HG03103 (cell line): ENCODE measurements around the gene MYO1B.
A peak's percentile ranks its signal among the peaks of the same experiment; 100 is the strongest.

ENCODE experiments used
- ATAC-seq: cut with Tn5 transposase; IDR thresholded peaks from one replicate; pipeline ENCODE4 v1.9.1; 2021; ENCODE audit warnings: low read depth; ENCODE audit not compliant: unreplicated experiment

The MYO1B gene

GRCh38 chr2:191351921-191352320 lies 106.7 kb downstream of the MYO1B start:
- no peak for ATAC-seq

DNA sequence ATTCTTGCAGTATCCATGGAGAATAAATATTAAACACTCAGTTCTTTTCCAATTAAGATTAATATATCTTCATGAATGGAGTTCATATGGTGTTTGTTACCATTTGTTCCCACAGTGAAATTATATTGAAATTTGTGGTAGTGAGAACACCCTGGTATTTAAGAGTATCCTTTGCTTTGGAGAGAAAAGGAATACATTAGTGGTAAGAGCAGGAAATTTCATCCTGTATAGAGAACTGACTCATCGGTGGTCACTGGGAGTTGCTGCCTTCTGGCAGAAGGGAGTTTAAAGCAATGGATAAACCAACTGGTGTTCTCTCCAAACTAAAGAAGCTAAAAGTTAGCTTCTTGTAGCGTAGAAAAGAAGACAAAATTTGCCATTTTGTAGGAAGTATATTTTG lies 107.3 kb downstream of the MYO1B start:
- ATAC-seq, result no peak

GRCh38 chr2:191355170-191355758 lies 110.1 kb downstream of the MYO1B start:
- no peak for ATAC-seq

DNA sequence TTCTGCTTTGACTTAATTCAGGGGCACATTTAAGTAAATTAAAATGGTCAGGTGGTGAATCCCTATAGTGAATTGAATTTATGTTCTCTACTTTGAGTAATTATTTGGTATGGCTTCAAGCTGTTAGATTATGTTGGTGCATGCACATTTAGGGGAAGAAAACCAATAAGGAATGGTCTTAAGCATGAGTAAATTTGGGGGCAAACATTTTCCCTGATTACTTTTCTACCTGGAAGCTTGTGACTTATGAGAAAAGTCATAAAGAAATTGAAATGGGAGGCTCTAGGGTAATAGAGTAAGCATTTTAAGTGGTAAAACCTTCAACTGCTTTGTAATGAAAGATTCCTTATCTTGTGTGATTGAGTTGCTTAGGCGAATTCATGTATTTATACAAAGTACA lies 112.5 kb downstream of the MYO1B start:
- ATAC-seq, result no peak

DNA sequence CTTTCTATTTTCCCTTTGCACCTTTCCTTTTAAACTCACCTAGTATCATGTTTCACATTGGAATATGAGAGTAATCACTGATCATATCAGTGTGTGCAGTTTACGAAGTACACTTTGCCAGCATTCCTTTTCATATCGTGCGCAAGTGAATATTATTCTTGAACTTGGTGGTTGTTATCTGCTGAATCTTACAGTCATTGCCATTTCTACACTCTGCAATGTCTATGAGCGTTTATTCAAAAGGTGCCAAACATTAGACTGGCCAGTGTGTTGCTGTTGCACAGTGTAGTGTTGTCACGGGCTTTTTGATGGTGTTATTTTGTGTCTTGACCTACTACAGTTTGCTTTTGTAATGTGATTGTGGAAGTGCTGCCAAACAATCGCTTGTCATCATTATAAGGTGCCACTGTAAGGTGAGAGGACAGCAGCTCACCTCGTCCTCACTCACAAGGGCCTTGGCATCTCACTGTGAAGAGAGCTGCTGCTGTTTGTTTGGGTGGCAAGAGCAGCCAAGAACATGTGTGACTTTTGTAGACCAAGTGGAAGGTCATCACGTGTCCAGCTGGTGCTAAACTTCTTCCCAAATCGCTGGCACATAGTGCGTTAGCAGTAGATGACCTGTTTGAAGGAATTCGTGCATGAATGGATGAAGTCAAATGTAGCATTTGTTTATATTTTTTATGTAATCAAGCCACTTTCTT lies 113.3 kb downstream of the MYO1B start:
- no peak for ATAC-seq

- no peak for ATAC-seq
These were observed 113.9 kb downstream of the MYO1B start for GRCh38 chr2:191359133-191359532.

DNA sequence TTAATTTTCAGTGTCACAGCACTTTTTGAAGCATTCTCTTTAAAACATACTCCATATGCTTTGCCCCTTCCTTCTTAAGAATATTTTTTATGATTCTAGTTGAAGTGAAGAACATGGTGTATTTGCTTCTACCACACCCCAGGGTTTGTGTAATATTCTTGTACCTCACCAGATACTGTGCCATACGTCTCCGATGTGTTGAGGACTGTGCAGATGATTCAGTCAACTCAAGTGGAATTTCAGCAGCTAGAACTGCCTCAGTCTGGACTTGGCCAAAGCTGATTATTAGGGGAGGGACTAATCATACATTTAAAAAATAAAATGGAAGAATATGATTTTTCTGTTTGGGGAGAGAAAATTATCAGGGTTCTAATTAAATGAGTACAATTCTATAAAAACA lies 115.7 kb downstream of the MYO1B start:
- ATAC-seq, result no peak

DNA sequence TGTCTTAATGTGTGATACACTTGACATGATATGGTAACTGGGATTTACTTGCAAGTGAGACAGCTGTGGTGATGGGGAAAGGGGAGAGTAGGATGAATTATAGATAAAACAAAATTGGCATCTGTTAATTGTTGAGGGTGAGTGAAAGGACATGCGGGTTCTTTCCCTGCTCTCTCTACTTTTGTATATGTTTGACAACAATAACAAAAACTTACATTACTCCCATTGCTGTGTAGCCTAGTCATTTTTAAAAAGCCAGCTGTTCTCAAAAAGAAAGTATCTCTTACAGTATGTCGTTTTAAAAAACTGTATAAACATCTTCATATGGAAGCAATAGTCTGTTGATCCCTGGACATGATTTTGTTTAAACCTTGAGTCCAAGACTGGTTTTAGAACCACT lies 117.6 kb downstream of the MYO1B start:
- no peak for ATAC-seq

GRCh38 chr2:191363267-191363666 lies 118.1 kb downstream of the MYO1B start:
- no peak for ATAC-seq

DNA sequence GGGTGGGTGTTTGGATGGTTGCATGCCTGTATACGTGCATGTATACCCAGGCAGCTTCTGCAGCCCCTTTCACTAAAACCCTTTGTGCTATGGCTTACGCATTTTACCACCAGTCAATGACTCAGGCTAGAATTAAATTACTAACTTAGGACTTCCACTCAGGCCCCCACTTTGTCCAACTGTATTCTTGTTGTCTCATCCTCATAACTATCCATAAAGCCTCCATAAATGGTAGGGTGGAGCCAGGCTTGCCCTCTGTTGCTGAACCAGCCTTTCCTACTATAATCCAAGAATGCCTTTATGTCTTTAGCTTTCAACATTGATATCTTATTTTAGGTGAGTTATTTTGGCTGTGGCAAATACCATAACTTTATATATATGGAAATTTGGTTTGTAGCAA lies 119.9 kb downstream of the MYO1B start:
- ATAC-seq, result no peak

GRCh38 chr2:191366199-191366598 lies 121.0 kb downstream of the MYO1B start:
- no peak for ATAC-seq

DNA sequence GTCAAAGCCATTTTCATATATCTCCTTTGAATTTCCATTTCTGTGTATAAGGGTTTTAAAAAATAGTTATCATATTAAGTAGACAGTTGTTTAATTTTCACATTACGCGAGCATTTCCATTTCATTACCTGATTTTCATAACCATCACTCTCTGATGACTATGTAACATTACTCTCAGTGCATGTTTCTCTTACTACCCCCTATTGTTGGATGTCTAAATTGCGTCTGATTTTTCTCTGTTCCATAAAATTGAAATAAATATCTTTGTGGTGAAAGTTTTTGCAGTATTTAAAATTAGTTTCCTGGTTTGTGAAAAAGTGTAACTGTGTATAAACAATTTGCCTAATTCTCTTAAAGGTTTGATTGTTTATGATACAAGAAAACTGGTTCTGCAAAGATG lies 123.8 kb downstream of the MYO1B start:
- ATAC-seq, result no peak

DNA sequence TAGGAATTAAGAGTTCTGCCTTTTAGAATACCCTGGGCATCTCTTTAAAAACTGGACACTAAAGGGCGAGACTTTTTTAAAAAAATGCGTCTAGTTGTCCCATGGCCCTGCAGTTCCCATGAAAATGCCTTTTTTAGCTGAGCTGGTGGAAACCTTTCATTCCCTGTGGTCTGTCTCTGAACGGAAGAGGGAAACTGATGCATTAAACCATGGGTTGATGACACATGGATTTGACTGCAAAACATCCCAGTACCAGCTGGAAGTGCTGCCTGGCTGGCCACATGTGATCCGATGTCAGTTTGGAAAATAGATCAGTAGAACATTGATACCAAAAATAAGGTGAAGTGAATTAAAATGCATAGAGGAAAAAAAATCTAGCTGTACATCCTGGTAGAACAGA lies 129.2 kb downstream of the MYO1B start:
- no peak for ATAC-seq

GRCh38 chr2:191374939-191375338 lies 129.7 kb downstream of the MYO1B start:
- ATAC-seq, result no peak

GRCh38 chr2:191376981-191377629 lies 131.9 kb downstream of the MYO1B start:
- peak; percentile 80 for ATAC-seq

DNA sequence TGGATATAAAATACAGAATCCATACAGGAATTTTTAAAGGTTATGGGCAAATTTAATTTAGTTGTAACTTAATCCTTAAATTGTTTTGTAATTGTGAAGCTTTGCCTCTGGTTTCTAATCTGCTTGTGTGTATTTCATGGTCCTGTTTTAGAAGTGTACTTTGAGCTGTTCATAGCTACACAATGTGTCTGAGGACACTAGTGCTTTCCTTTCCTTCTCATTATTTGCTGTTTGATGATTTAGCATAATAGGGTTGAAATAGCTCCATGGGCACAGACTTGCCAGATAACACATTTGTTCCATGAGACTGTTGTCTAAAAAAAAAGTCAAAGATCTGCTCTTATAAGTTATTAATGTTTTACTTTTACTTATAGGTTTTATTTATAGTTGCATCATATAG lies 134.2 kb downstream of the MYO1B start:
- ATAC-seq, result no peak

GRCh38 chr2:191382801-191383200 lies 137.6 kb downstream of the MYO1B start:
- no peak for ATAC-seq

DNA sequence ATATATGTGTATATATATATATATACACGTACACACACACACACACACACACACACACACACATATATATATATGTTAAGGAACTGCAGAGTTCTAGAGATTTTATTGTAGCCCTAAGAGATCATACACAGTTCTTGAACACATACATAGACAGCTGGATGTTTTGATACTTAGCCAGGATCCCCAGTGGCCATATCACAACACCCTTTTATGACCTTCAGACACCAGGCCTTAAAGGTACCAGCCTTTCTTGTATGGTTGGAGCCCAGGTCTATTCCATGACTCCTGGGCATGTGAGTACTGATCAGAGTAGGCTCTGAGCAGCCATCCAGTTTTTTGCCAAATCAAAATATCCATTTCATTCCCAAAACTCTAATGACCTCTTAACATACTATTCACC lies 138.3 kb downstream of the MYO1B start:
- ATAC-seq, result no peak

GRCh38 chr2:191384829-191385228 lies 139.6 kb downstream of the MYO1B start:
- no peak for ATAC-seq

DNA sequence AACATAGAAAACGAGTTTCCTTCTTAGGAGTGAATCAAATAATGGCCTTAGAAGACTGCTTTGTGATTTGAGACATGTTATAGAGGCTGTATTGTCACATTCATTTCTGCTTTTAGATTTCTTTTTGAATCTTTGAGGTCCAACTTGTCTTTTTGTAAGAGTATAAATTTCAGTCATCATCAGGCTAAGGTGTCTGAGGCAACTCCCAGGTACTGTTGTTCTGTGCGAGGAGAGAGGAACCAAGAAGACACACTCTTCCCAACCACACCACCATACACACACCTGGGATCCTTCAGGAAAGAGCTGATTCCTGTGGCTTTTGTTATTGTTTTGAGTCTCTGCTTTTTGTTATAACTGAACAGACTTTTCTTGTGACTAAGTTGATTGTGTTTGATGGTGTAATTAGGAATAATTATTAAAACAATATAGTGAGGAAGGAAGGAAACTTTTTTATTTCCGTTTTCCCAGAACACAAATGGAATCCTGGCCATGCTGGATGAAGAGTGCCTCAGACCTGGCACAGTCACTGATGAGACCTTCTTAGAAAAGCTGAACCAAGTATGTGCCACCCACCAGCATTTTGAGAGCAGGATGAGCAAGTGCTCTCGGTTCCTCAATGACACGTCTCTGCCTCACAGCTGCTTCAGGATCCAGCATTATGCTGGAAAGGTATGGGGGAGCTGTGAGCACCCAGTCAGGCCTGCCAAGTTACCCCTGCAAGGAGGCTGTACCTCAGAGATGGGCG lies 140.4 kb downstream of the MYO1B start:
- ATAC-seq, result no peak

DNA sequence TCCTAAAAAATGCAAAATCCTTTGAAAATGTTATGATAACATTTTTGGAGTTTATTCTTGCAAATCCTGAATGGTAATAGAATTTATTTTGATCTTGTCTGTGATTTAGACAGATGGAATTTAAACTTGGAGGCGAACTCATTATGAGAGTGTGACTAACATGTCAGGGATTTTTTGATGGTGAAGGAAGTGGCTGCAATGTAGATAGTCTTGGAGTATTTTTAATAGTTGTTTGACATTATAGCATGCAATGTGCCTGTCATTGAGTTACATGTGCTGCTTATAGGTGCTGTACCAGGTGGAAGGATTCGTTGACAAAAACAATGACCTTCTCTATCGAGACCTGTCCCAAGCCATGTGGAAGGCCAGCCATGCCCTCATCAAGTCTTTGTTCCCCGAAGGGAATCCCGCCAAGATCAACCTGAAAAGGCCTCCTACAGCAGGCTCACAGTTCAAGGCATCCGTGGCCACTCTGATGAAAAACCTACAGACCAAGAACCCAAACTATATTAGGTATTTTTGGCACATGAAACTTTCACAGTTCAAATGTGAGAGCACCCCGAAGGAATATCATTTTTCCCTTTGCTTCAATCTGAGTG lies 141.8 kb downstream of the MYO1B start:
- no peak for ATAC-seq
